ENCODE results near the gene TBC1D13. TPM values are rescaled to one million over a fixed set of nuclear protein-coding genes. Genes with fewer than 3 reads are reported as not detected.

Gene TBC1D13
- polyA plus RNA-seq, 3 donors = 37.2 to 41.6 (median 38.7) TPM

DNA sequence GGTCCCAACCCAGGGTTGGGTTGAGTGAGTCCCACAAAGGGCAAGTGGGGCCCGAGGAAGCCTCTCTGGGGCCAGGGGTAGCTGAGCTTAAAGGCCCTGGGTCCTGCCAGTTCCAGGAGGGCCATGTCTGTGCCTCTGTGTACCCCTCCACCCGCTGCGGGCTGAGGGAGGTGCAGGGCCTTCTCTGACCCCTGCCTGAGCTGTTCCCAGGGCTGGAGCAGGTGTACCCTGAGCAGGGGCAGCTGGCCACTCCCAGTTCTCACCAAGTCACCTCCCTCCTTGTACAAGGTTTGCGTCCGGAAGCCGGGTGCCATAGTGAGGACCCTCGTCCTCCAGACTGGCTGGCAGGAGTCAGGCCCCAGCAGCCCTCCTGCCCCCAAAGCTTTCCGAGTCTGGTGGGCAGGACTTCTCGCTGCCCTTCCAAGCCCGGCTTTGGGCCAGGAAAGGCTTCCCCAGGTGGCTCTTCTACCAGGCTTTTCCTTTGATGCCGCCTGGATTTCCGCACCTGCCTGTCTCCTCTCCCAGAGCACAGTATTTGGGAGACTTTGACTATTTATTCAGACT is 22.1 kb downstream of the TBC1D13 start:
- DNase-seq (ENCODE audit: extremely low read depth in 1 of 11, low read depth in 9 of 11, low spot score in 4 of 11) = no peak

GRCh38 chr9:128809831-128810230 is 22.8 kb downstream of the TBC1D13 start:
- no peak for DNase-seq (ENCODE audit: extremely low read depth in 1 of 11, low read depth in 9 of 11, low spot score in 4 of 11)

- DNase-seq (ENCODE audit: extremely low read depth in 1 of 11, low read depth in 9 of 11, low spot score in 4 of 11) = no peak
Observed at GRCh38 chr9:128810873-128811272, 23.8 kb downstream of the TBC1D13 start.

GRCh38 chr9:128818099-128818838 is 31.2 kb downstream of the TBC1D13 start, which contains the start of gene ENDOG:
Gene ENDOG, plus strand, starts transcription at chr9:128818500. Its CDS starts 185 bp downstream, at chr9:128818685.
- DNase-seq (ENCODE audit: extremely low read depth in 1 of 11, low read depth in 9 of 11, low spot score in 4 of 11) = peak; percentile 90 to 97 (median 95)

DNA sequence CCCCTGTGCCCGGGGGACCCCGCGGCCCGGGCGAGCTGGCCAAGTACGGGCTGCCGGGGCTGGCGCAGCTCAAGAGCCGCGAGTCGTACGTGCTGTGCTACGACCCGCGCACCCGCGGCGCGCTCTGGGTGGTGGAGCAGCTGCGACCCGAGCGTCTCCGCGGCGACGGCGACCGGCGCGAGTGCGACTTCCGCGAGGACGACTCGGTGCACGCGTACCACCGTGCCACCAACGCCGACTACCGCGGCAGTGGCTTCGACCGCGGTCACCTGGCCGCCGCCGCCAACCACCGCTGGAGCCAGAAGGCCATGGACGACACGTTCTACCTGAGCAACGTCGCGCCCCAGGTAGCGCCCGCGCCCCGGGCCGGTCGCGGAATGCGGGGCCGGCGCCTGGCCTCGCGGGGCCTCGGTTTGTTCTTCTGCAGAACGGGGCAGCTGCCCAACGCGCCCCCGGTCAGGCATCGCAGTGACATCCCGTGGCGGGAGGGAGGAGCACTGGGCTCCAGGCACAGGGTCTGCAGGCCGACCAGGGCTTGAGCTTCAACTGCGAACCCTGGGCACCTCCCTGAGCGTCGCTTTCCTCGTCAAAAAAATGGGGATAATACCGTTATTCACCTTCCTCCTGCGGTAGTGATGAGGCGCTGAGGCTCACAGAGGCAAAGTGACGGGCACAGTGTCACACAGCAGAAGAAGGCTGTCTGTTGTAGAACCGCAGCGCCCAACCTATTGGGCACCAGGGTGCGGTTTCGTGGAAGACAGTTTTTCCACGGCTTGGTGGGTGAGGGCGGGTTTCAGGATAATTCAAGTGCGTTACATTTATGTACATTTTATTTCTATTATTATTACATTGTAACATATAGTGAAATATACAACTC is 32.0 kb downstream of the TBC1D13 start:
- peak in 4 of 11 donors; percentile 5 to 20 (median 12) for DNase-seq (ENCODE audit: extremely low read depth in 1 of 11, low read depth in 9 of 11, low spot score in 4 of 11)

DNA sequence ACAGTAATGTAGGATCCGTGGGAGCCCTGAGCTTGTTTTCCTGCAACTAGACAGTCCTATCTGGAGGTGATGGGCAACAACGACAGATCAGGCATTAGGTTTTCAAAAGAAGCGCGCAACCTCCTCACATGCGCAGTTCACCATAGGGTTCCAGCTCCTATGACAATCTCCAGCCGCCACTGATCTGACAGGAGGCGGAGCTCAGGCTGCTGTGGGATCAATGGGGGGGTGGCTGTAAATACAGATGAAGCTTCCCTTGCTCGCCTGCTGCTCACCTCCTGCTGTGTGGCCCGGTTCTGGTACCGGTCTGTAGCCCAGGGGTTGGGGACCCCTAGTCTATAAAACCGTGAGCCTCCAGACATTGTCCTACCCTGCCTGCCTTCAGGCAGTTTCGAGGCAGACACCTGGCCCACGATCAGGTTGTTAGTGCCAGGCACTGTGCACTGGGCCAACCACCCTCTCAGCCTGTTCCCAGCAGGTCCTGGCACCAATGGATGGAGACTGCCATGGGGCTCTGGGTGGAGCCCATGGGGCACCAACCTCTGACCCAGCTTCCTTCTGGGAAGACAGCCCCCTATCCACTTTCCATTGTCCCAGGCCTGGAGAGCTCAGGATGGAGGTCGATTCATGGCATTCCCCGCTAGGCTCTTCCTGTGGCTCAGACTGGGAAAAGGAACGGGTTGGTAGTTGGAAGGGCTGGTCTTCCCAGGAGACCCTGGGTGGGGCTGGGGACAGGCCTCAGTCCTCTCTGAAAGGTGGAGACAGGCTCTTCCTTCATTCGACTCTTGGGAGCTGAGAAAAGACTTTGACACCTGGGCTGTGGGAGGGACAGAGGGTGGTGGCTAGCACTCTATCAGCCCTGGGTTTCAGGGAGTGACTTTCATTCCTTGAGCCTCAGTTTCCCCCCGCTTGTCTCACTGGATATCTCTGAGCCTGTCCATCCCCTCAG is 32.9 kb downstream of the TBC1D13 start:
- DNase-seq (ENCODE audit: extremely low read depth in 1 of 11, low read depth in 9 of 11, low spot score in 4 of 11) = no peak

- DNase-seq (ENCODE audit: extremely low read depth in 1 of 11, low read depth in 9 of 11, low spot score in 4 of 11) = no peak
Observed at GRCh38 chr9:128820665-128821583, 33.9 kb downstream of the TBC1D13 start.

- DNase-seq (ENCODE audit: extremely low read depth in 1 of 11, low read depth in 9 of 11, low spot score in 4 of 11) = no peak
Observed at GRCh38 chr9:128821584-128822406, 34.7 kb downstream of the TBC1D13 start.

DNA sequence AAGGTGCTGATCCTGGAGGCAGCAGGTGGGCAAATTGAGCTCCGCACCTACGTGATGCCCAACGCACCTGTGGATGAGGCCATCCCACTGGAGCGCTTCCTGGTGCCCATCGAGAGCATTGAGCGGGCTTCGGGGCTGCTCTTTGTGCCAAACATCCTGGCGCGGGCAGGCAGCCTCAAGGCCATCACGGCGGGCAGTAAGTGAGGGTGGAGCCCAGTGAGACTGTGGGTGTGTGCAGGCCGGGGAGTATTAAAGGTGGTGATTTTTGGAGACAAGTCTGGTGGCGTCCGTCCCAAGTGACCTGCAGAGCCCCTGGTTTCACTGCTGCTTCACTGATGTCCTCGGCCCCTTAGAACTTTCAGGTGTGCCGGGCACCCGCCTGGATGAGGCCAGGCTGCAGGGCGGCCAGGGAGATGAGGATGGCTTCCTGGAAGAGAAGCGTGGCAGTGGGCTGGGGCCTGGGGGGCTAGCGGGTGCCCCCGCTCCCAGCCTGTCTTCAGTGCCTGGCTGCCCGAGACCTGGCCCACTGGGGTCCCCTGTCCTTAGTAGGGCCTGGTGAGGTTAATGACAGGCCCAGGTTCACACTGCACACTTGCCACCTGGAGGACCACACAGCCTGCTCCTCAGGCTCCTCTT is 35.5 kb downstream of the TBC1D13 start:
- DNase-seq (ENCODE audit: extremely low read depth in 1 of 11, low read depth in 9 of 11, low spot score in 4 of 11) = no peak

- DNase-seq (ENCODE audit: extremely low read depth in 1 of 11, low read depth in 9 of 11, low spot score in 4 of 11) = no peak
Observed at GRCh38 chr9:128823362-128823902, 36.4 kb downstream of the TBC1D13 start.

DNA sequence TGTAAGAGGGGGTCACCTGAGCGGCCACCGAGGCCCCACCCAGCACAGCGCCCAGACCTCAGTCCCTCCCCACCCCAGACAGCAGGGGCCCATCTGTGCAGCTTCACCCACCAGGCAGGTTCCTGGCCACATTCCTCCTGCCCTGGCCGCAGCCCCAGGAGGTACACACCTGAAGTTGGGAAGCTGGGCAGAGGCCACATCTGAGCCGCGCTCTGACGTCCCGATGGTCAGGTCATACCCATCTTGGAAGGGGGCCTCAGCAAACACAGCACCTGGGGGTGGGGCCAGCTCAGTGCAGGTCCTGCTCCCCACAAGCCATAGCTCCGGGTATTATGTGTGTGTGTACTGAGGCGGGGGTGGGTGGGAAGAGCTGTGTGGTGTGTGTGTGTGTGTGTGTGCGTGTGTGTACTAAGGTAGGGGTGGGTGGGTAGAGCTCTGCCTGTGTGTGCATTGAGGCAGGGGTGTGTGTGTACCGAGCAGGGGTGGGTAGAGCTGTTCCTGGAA is 36.9 kb downstream of the TBC1D13 start:
- no peak for DNase-seq (ENCODE audit: extremely low read depth in 1 of 11, low read depth in 9 of 11, low spot score in 4 of 11)

DNA sequence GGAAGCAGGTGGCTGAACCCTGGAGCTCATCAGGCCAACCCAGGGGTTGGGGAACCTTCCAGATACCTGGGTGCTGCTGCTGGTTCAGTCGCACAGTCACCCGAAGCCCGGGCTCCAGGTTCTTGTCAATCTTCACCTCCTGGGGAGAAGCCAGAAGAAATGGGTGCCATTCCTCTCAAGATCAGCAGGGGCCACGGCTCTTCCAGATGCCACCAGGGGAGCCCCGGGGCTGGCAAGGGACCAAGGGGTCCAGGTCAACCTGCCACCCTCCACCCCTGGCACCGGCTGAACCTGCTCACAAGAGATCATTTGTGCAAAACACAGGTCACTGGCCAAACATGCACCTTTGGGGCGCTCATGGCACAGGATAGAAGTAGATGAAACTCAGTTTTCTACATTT is 37.9 kb downstream of the TBC1D13 start:
- DNase-seq (ENCODE audit: extremely low read depth in 1 of 11, low read depth in 9 of 11, low spot score in 4 of 11) = no peak

DNA sequence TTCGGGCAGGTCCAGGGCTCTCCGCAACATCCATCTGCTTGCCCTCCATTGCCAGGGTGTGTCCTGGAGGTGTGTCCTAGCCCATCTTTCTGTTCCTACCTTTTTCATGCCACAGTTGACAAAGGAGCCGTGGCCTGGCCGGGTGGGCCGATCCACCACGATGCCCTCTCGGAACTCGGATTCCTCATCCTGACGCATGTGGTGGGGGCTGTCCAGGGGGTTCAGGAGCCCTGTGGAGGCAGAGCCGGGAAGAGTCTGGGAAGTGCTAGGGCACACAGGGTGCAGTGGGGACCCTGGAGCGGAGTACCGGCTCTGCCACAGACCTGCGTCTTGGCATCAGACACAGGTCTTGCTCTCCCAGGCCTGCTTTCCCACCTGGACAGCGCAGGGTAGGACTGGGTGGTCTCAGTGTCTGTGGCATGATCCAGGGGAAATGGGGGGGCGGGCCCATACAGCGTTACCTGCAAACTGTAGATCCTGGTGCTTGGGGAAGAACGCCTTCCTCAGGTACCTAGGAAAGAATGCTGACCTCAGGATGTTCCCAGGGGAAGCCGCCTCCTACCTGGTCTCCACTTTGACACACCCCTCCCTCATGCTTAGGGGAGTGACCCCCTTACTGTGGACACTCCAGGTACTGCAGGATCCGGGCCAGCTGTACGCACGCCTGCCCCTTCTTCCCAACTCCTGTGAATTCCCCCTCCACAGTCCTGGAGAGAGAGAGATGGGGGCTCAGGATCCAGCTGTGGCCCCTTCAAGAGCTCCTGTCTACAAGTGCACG is 39.1 kb downstream of the TBC1D13 start:
- DNase-seq (ENCODE audit: extremely low read depth in 1 of 11, low read depth in 9 of 11, low spot score in 4 of 11) = no peak

- DNase-seq (ENCODE audit: extremely low read depth in 1 of 11, low read depth in 9 of 11, low spot score in 4 of 11) = no peak
Observed at GRCh38 chr9:128828267-128828666, 41.2 kb downstream of the TBC1D13 start.

DNA sequence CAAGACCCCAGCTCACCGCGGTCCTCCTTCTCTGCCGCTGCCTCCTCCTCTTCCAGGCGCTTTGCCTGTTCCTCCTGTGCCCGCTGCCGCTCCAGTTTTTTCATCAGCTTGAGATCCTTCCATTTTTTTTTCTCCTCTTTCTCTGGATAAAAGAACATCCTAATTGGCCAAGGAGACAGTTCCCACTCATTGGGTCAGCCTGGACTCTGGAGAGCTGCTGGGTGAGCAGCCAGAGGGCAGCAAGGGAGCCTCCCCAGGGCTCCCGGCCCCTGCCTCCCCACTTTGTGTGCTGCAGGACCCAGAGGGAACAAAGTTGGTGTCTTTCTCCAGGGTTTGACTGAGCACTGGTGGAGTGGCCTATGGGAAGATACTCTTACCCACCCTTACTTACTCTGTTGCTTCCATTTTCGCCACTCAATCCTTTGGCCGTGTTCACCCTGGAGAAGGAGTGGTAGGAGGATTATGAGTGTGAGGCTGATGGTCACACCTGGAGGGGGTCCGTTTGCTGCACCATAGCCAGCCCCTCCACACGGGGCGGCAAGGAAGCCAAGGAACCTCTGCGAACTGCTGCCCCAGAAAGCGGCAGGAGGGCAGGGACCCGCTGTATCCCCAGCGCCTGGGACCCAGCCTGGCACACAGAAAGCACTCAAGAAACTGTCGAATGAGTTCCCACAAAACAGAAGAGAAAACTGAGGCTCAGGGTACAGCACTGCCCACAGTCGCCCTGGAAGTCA is 41.8 kb downstream of the TBC1D13 start:
- DNase-seq (ENCODE audit: extremely low read depth in 1 of 11, low read depth in 9 of 11, low spot score in 4 of 11) = no peak
